Measurements from ENCODE around the gene STRAP. TPM values are rescaled to one million over a fixed set of nuclear protein-coding genes. Genes with fewer than 3 reads are reported as not detected.
"Not testable (repeated sequence)": the region's sequence is repeated elsewhere in the genome, so short reads cannot be mapped to it uniquely, and the experiment has no call there.

Gene STRAP
- total RNA-seq, 1 donor from 2014 or later = 138 TPM

DNA sequence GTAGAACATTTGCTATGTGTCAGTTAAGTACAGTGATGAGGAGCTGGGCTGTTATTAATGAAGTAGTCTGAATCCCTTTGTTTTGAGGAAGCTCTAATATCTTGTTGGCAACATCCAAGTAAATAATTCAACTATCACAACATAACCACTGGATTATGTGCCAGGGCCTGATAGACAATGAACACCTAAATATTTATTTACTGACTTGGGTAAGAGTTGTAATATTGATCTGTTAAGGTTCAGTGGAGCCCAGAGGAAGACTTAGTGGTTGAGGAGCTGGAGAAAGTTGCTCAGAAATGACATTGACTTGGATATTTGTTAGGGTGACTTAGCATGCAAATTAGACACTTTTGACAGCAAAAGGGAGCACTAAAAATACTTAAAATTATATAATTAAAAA, 55.7 kb downstream of the STRAP start:
- DNase-seq (ENCODE audit: low spot score) = no peak
- Mint-ChIP-seq H3K36me3 (ENCODE audit: low read depth, unreplicated experiment) (peaks cover 10% of the 10 kb centered on the region), H3K9me3 (ENCODE audit: unreplicated experiment) (no peaks in the 10 kb centered on the region), H3K4me3 (ENCODE audit: unreplicated experiment) (no peak overlapping the region), H3K27ac (ENCODE audit: unreplicated experiment) (no peak overlapping the region), H3K27me3 (ENCODE audit: unreplicated experiment) (peaks cover 3% of the 10 kb centered on the region), H3K4me1 (ENCODE audit: unreplicated experiment) (peaks cover 3% of the 10 kb centered on the region)
- TF ChIP-seq, protein P1, sequence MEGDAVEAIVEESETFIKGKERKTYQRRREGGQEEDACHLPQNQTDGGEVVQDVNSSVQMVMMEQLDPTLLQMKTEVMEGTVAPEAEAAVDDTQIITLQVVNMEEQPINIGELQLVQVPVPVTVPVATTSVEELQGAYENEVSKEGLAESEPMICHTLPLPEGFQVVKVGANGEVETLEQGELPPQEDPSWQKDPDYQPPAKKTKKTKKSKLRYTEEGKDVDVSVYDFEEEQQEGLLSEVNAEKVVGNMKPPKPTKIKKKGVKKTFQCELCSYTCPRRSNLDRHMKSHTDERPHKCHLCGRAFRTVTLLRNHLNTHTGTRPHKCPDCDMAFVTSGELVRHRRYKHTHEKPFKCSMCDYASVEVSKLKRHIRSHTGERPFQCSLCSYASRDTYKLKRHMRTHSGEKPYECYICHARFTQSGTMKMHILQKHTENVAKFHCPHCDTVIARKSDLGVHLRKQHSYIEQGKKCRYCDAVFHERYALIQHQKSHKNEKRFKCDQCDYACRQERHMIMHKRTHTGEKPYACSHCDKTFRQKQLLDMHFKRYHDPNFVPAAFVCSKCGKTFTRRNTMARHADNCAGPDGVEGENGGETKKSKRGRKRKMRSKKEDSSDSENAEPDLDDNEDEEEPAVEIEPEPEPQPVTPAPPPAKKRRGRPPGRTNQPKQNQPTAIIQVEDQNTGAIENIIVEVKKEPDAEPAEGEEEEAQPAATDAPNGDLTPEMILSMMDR (IDR thresholded peaks at IDR 0.05; ENCODE audit: unreplicated experiment) = no peak

DNA sequence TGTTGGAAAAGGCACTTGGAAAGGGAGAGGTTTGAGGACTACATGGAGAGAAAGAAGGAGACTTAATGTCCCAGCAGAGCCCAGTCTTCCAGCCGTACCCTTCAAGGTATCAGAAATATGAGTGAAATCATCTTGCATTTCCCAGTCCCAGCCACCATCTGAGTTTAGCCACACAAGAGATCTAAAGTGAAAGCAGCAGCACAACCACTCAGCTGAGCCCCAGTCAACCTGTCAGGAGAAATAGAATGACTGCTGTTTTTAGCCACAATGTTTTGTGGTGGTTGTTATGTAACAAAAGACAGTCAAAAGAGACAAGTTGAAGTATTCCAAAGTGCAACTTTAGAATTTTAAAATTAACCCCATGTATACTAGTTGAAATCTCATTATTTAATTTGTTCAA, 56.9 kb downstream of the STRAP start:
- TF ChIP-seq, protein P1 (IDR thresholded peaks at IDR 0.05; ENCODE audit: unreplicated experiment) = no peak
- Mint-ChIP-seq H3K4me3 (ENCODE audit: unreplicated experiment) (no peak overlapping the region), H3K27ac (ENCODE audit: unreplicated experiment) (no peak overlapping the region), H3K36me3 (ENCODE audit: low read depth, unreplicated experiment) (peaks cover 10% of the 10 kb centered on the region), H3K27me3 (ENCODE audit: unreplicated experiment) (peaks cover 3% of the 10 kb centered on the region), H3K9me3 (ENCODE audit: unreplicated experiment) (no peaks in the 10 kb centered on the region), H3K4me1 (ENCODE audit: unreplicated experiment) (peaks cover 3% of the 10 kb centered on the region)
- no peak for DNase-seq (ENCODE audit: low spot score)

GRCh38 chr12:15942475-15942874, 60.3 kb downstream of the STRAP start:
- H3K4me1 Mint-ChIP-seq (ENCODE audit: unreplicated experiment) = no peaks in the 10 kb centered on the region
- H3K4me3 Mint-ChIP-seq (ENCODE audit: unreplicated experiment) = peak overlapping the region; percentile 23
- H3K27ac Mint-ChIP-seq (ENCODE audit: unreplicated experiment) = no peak overlapping the region
- H3K27me3 Mint-ChIP-seq (ENCODE audit: unreplicated experiment) = peaks cover 6% of the 10 kb centered on the region
- TF ChIP-seq, protein P1 (IDR thresholded peaks at IDR 0.05; ENCODE audit: unreplicated experiment) = no peak
- H3K9me3 Mint-ChIP-seq (ENCODE audit: unreplicated experiment) = no peaks in the 10 kb centered on the region
- no peak for DNase-seq (ENCODE audit: low spot score)
- peaks cover 13% of the 10 kb centered on the region for H3K36me3 Mint-ChIP-seq (ENCODE audit: low read depth, unreplicated experiment)

DNA sequence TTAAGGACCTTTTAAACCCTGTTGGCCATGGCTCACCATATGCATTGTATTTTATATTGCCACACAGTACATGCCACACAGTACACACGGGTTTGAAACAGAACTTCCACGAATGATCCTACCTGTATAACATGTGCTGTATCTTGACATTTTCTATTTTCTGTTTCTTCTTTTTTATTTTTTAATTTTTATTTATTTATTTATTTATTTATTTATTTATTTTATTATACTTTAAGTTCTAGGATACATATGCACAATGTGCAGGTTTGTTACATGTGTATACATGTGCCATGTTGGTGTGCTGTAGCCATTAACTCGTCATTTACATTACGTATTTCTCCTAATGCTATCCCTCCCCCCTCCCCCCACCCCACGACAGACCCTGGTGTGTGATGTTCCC, 61.3 kb downstream of the STRAP start:
- H3K36me3 Mint-ChIP-seq (ENCODE audit: low read depth, unreplicated experiment) = peaks cover 19% of the 10 kb centered on the region
- not testable (repeated sequence) for DNase-seq (ENCODE audit: low spot score); H3K4me3 Mint-ChIP-seq (ENCODE audit: unreplicated experiment); H3K27me3 Mint-ChIP-seq (ENCODE audit: unreplicated experiment); H3K27ac Mint-ChIP-seq (ENCODE audit: unreplicated experiment); H3K9me3 Mint-ChIP-seq (ENCODE audit: unreplicated experiment); H3K4me1 Mint-ChIP-seq (ENCODE audit: unreplicated experiment)

- not testable (repeated sequence) for H3K9me3 Mint-ChIP-seq (ENCODE audit: unreplicated experiment); H3K4me1 Mint-ChIP-seq (ENCODE audit: unreplicated experiment); H3K27ac Mint-ChIP-seq (ENCODE audit: unreplicated experiment); H3K4me3 Mint-ChIP-seq (ENCODE audit: unreplicated experiment); DNase-seq (ENCODE audit: low spot score); H3K27me3 Mint-ChIP-seq (ENCODE audit: unreplicated experiment)
- H3K36me3 Mint-ChIP-seq (ENCODE audit: low read depth, unreplicated experiment) = peaks cover 14% of the 10 kb centered on the region
Measured at GRCh38 chr12:15948461-15948860, 66.3 kb downstream of the STRAP start.

Other genes with a start within 250 kb of the STRAP start
- 2.7 TPM for gene EPS8, start 93.0 kb upstream of the STRAP start, total RNA-seq (ENCODE audit: unreplicated experiment)
- 50.3 TPM for gene DERA, start 28.9 kb downstream of the STRAP start, total RNA-seq (ENCODE audit: unreplicated experiment)